ENCODE results near the gene ACTR1A. TPM values are rescaled to one million over a fixed set of nuclear protein-coding genes. Genes with fewer than 3 reads are reported as not detected.

ACTR1A gene
- total RNA-seq, 2 experiments from 2014 or later, result 51.1 to 53.3 TPM

DNA sequence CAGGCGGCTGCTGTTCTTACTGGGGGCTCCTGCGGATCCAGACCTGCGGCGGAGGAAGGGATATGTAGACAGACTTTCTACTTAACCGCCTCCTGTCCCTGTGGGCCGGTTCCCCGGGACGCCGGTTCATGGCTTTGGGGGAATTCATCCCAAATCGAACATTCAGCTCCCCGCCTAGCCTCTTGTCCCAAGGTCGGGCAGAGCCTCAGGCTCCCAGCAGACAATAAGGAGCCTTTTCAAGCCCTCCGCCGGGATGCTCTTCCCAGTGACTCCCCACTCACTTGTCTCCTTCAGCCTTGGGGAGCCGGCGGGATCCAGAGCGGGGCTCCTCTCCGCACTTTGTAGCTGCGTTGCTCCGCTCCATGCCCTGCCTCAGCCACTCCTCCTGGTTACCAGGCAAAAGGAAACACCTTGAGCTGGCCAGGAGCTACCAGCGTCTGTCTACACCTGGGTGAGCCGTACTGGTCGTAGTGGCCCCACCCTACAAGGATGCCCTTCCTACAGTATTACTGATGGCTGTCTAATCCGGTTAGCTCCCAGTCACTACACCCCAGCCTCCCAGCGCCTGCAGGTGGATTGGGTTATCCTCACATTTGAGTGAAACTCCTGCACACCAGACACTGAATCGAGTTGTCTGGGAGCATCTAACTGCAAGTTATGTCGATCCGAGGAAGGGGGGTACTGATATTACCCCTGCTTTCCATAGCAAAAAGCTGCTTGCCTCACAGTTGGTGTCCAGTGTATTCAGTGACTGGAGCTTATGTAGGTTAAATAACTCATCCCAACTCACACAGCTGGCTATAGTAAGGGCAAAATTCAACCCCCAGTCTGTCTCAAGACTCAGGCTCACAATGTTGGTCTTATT is 51.2 kb downstream of the ACTR1A start, which contains the start of gene C10orf95:
C10orf95 (minus strand) TSS at position 439 of the 865 bp plus-strand sequence. CDS start 450 bp downstream, outside the sequence.
- Mint-ChIP-seq H3K27ac (peak within 1 kb of the TSS; percentile 95), H3K4me3 (peak within 1 kb of the TSS; percentile 95), H3K4me1 (peaks cover 25% of the 10 kb centered on the region), H3K27me3 (no peaks in the 10 kb centered on the region), H3K9me3 (ENCODE audit: low read depth) (no peaks in the 10 kb centered on the region), H3K36me3 (ENCODE audit: low read depth) (peaks cover 24% of the 10 kb centered on the region)
- intact Hi-C loops (cut with DNase I, micrococcal nuclease), result loop anchor here in 1 of 2 experiments (1.0 to 2.0 kb wide), 2 partner anchors 27 to 51 kb away; partner anchors contain the start of gene ACTR1A
- POLR2A ChIA-PET, result interaction anchor here (0.8 to 2.1 kb wide), 7 partner anchors 11 to 126 kb away, joined by 3 to 11 read pairs (median 3); partner anchors contain the start of genes CUEDC2, FBXL15 and NFKB2
- DNase-seq (peak; percentile 20), ATAC-seq (no peak)
- CTCF ChIA-PET, result interaction anchor here (0.5 to 4.8 kb wide), 18 partner anchors 11 to 1242 kb away, joined by 3 to 25 read pairs (median 4); partner anchors contain the start of genes CUEDC2 and FBXL15

DNA sequence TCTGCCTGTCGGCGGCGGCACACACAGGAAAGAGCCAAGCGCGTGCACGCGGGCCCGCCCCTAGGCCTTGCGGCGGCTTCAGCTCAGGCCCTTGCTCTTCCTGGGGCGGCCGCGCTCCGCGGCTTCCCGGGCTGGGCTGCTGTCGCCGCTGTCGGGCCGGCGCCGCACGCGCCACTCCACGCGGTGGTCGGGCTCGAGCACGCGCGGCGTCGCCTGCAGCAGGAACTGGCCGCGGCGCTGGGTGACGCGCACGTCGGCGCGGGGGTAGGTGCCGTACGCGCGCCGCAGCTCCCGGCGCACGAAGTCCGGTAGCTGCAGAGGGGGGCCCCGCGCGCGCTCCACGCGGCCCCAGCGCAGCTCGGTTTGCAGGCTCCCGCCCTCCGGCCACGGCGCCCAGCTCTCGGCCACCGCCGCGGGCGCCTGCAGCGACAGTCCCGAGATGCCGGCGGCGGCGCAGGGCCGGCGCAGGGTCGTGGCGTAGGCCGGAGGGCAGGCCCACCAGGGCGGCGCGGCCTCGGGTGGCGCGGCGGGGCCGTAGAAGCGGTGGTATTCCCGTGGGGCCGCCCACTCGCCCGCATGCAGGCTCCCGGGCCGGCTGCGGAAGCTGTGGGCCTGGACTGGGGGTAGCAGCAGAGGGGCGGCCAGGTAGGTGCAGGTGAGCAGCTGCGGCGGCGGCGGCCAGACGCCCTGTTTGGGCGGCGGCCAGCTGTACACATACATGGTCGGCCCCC is 52.0 kb downstream of the ACTR1A start:
- Mint-ChIP-seq H3K27me3 (no peaks in the 10 kb centered on the region), H3K9me3 (ENCODE audit: low read depth) (no peaks in the 10 kb centered on the region), H3K36me3 (ENCODE audit: low read depth) (peaks cover 21% of the 10 kb centered on the region), H3K27ac (peak overlapping the region; percentile 93), H3K4me1 (peaks cover 25% of the 10 kb centered on the region), H3K4me3 (peak overlapping the region; percentile 95)
- peak; percentile 66 for ATAC-seq
- ChIA-PET CTCF (interaction anchor here (0.5 to 4.8 kb wide), 15 partner anchors 12 to 1243 kb away, joined by 3 to 25 read pairs (median 4); partner anchors contain the start of genes CUEDC2 and FBXL15), POLR2A (interaction anchor here (0.6 to 2.1 kb wide), 11 partner anchors 11 to 110 kb away, joined by 3 to 9 read pairs (median 3); partner anchors contain the start of genes CUEDC2, FBXL15 and NFKB2)
- intact Hi-C loops (cut with DNase I, micrococcal nuclease), result loop anchor here (1.0 to 2.0 kb wide), 10 partner anchors 11 to 298 kb away; partner anchors contain the start of genes ACTR1A (in 2 of the 2), CUEDC2 (in 1 of the 2) and NOLC1 (in 1 of the 2)
- peak; percentile 91 for DNase-seq

DNA sequence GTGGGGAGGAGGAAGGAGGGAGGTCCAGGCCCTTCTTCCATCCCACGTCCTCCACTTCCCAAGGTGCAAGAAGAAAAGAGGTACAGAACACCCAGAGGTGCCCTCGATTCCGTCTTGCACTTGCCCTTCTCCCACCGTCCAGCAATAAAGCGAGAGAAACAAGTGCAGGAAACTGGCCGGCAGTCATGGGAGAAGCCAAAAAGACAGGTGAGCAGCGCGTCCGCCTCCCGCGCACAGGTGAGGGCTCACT is 52.5 kb downstream of the ACTR1A start:
- intact Hi-C loops (cut with DNase I, micrococcal nuclease), result loop anchor here (1.0 to 2.0 kb wide), 10 partner anchors 11 to 298 kb away; partner anchors contain the start of genes ACTR1A (in 1 of the 2), CUEDC2 (in 1 of the 2) and NOLC1 (in 1 of the 2)
- Mint-ChIP-seq H3K4me1 (peaks cover 25% of the 10 kb centered on the region), H3K36me3 (ENCODE audit: low read depth) (peaks cover 19% of the 10 kb centered on the region), H3K27ac (peak overlapping the region; percentile 93), H3K4me3 (peak overlapping the region; percentile 95), H3K27me3 (no peaks in the 10 kb centered on the region), H3K9me3 (ENCODE audit: low read depth) (no peaks in the 10 kb centered on the region)
- ATAC-seq (no peak), DNase-seq (no peak)
- ChIA-PET POLR2A (interaction anchor here (0.6 to 2.1 kb wide), 9 partner anchors 11 to 109 kb away, joined by 3 to 9 read pairs (median 3); partner anchors contain the start of genes CUEDC2, FBXL15 and NFKB2), CTCF (interaction anchor here (0.7 to 4.8 kb wide), 9 partner anchors 12 to 98 kb away, joined by 3 to 25 read pairs (median 5); partner anchors contain the start of genes CUEDC2 and FBXL15)

DNA sequence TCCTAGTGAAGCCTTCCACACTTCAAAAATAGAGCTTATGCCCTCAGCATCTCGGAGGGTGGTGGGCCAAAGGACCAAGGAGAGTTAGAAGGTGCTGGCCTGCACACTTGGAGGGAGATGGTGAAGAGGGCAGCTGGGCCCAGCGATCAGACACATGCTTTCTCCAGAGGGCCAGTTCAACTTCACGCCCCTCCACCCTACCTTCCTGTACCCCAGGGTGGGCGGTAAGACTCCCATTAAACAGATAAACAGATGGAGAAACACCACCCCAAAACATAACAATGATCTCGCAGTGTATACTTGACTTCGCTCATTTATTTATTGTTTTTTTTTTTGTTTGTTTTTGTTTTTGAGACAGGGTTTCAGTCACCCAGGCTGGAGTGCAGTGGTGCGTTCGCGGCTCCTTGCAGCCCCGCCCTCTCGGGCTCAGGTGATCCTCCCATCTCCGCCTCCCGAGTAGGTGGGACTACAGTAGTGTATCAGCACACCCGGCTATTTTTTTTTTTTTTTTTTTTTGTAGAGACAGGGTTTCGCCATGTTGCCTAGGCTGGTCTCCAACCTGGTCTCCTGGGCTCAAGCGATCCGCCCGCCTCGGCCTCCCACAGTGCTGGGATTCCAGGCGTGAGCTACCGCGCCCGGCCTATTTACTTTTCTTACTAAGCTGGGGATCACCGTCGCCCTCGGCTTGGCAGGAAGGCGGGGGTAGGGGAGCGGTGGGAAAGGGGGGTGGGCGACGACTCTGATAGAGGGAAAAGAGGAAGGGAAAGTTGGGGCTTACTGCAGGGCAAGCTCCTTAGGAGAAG is 53.0 kb downstream of the ACTR1A start:
- Mint-ChIP-seq H3K9me3 (ENCODE audit: low read depth) (no peaks in the 10 kb centered on the region), H3K4me3 (peak overlapping the region; percentile 95), H3K4me1 (peaks cover 25% of the 10 kb centered on the region), H3K36me3 (ENCODE audit: low read depth) (peaks cover 17% of the 10 kb centered on the region), H3K27ac (peak overlapping the region; percentile 93), H3K27me3 (no peaks in the 10 kb centered on the region)
- intact Hi-C loops (cut with DNase I, micrococcal nuclease), result loop anchor here (1.0 to 2.0 kb wide), 11 partner anchors 12 to 297 kb away; partner anchors contain the start of genes CUEDC2 (in 2 of the 2), ACTR1A (in 1 of the 2) and NOLC1 (in 1 of the 2)
- ATAC-seq, result peak; percentile 75
- POLR2A ChIA-PET, result interaction anchor here (0.6 to 2.1 kb wide), 9 partner anchors 12 to 109 kb away, joined by 3 to 9 read pairs (median 3); partner anchors contain the start of genes CUEDC2 and FBXL15
- CTCF ChIA-PET, result interaction anchor here (0.7 to 4.8 kb wide), 10 partner anchors 13 to 97 kb away, joined by 3 to 25 read pairs (median 6); partner anchors contain the start of genes CUEDC2 and FBXL15
- DNase-seq, result peak; percentile 94

DNA sequence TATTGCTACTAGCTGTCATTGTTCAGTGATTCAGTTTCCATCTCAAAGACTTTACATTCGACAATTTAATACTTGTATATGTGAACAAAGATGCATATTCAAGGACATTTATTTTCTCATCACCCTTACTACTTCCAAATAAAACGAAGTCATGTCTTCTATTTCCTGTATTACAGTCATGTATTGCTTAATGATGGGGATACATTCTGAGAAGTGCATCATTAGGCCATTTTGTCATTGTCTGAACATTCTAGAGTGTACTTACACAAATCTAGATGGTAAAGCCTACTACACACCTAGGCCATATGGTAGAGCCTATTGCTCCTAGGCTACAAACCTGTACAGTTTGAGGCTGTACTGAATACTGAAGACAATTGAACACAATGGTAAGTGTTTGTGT is 57.7 kb downstream of the ACTR1A start:
- H3K4me3 Mint-ChIP-seq, result no peak overlapping the region
- no peaks in the 10 kb centered on the region for H3K36me3 Mint-ChIP-seq (ENCODE audit: low read depth)
- H3K9me3 Mint-ChIP-seq (ENCODE audit: low read depth), result no peaks in the 10 kb centered on the region
- ATAC-seq, result no peak
- intact Hi-C loops (cut with DNase I, micrococcal nuclease), result no loop called here
- POLR2A ChIA-PET, result no interaction called here
- no peak for DNase-seq
- peaks cover 8% of the 10 kb centered on the region for H3K4me1 Mint-ChIP-seq
- H3K27me3 Mint-ChIP-seq, result no peaks in the 10 kb centered on the region
- H3K27ac Mint-ChIP-seq, result no peak overlapping the region
- CTCF ChIA-PET, result no interaction called here

DNA sequence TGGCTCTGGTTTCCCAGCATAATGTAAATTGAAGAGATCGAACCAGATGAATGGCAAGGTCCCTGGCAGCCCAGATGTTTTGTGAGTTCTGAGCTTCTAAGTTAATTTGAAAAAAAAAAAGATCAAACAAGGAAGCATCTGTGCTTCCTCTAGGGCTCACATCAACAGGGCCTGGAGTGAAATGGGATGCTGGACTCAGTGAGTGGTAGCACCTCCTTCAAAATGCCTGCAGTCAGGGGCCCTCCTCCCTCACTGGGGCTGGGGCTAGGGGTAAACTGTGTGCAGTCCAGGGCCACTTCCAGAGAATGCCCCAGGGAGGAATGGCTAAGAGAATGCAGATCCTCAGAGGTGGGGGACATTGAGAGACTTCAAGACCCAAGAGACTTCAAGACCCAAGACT is 64.1 kb downstream of the ACTR1A start:
- ChIA-PET POLR2A (no interaction called here), CTCF (interaction anchor here (0.6 to 1.0 kb wide), 2 partner anchors 206 to 208 kb away, joined by 3 read pairs; no protein-coding TSS in a partner anchor)
- no peaks in the 10 kb centered on the region for H3K9me3 Mint-ChIP-seq (ENCODE audit: low read depth)
- no peak overlapping the region for H3K27ac Mint-ChIP-seq
- intact Hi-C loops (cut with DNase I, micrococcal nuclease), result loop anchor here in 1 of 2 experiments (10.0 kb wide), 1 partner anchor 956 kb away; the partner anchor contains the start of genes ATP5MK and PDCD11
- H3K36me3 Mint-ChIP-seq (ENCODE audit: low read depth), result peaks cover 9% of the 10 kb centered on the region
- H3K27me3 Mint-ChIP-seq, result no peaks in the 10 kb centered on the region
- H3K4me1 Mint-ChIP-seq, result peaks cover 38% of the 10 kb centered on the region
- DNase-seq, result no peak
- no peak for ATAC-seq
- no peak overlapping the region for H3K4me3 Mint-ChIP-seq

DNA sequence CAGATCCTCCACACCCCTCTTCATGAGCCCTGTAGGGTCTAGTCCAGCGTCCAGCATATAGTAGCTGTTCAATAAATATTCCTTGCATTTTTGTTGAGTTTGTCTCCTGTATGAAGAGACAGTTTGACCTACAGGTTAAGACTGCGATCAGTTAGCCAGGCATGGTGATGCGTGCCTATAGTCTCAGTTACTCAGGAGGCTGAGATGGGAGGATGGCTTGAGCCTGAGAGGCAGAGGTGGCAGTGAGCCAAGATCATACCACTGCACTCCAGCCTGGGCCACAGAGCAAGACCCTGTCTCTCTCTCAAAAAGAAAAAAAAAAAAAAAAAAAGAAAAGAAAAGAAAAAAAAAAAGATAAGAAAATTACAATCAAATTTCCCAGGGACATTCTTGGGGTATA is 65.0 kb downstream of the ACTR1A start:
- Mint-ChIP-seq H3K4me1 (peaks cover 42% of the 10 kb centered on the region), H3K27me3 (no peaks in the 10 kb centered on the region), H3K9me3 (ENCODE audit: low read depth) (no peaks in the 10 kb centered on the region), H3K27ac (no peak overlapping the region), H3K36me3 (ENCODE audit: low read depth) (peaks cover 9% of the 10 kb centered on the region), H3K4me3 (peak overlapping the region; percentile 77)
- ChIA-PET POLR2A (no interaction called here), CTCF (interaction anchor here (0.6 kb wide), 1 partner anchor 207 kb away, joined by 3 read pairs; no protein-coding TSS in a partner anchor)
- intact Hi-C loops (cut with DNase I, micrococcal nuclease), result loop anchor here in 1 of 2 experiments (10.0 kb wide), 1 partner anchor 957 kb away; the partner anchor contains the start of genes ATP5MK and PDCD11
- no peak for DNase-seq
- ATAC-seq, result no peak

DNA sequence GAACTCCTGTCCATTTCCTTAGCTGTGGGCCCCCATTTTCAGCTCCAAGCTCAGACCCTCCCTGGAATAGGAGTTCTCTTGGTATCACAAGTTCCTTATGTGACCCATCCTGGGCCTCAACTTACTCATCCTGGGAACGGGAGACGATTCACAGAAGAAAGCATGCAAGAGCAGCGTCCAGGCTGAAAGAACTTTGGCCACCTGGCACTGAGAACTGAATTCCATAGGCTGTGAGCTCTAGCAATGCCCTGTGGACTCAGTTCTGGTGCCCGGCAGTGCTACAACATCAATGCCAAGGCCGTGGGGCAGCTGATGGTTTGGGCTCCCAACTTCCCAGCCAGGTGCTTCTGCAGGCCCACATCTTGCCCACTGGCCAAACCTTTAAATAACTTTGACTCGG is 66.2 kb downstream of the ACTR1A start:
- ATAC-seq, result no peak
- no peak for DNase-seq
- POLR2A ChIA-PET, result interaction anchor here (0.6 to 0.8 kb wide), 3 partner anchors 14 to 41 kb away, joined by 3 to 9 read pairs (median 4); partner anchors contain the start of gene NFKB2
- intact Hi-C loops (cut with DNase I, micrococcal nuclease), result loop anchor here in 1 of 2 experiments (10.0 kb wide), 1 partner anchor 958 kb away; the partner anchor contains the start of genes ATP5MK and PDCD11
- Mint-ChIP-seq H3K4me3 (peak overlapping the region; percentile 77), H3K36me3 (ENCODE audit: low read depth) (peaks cover 9% of the 10 kb centered on the region), H3K9me3 (ENCODE audit: low read depth) (no peaks in the 10 kb centered on the region), H3K27me3 (no peaks in the 10 kb centered on the region), H3K27ac (peak overlapping the region; percentile 93), H3K4me1 (peaks cover 46% of the 10 kb centered on the region)
- CTCF ChIA-PET, result interaction anchor here (0.9 to 3.6 kb wide), 6 partner anchors 14 to 84 kb away, joined by 3 to 26 read pairs (median 4); partner anchors contain the start of genes C10orf95 and FBXL15

DNA sequence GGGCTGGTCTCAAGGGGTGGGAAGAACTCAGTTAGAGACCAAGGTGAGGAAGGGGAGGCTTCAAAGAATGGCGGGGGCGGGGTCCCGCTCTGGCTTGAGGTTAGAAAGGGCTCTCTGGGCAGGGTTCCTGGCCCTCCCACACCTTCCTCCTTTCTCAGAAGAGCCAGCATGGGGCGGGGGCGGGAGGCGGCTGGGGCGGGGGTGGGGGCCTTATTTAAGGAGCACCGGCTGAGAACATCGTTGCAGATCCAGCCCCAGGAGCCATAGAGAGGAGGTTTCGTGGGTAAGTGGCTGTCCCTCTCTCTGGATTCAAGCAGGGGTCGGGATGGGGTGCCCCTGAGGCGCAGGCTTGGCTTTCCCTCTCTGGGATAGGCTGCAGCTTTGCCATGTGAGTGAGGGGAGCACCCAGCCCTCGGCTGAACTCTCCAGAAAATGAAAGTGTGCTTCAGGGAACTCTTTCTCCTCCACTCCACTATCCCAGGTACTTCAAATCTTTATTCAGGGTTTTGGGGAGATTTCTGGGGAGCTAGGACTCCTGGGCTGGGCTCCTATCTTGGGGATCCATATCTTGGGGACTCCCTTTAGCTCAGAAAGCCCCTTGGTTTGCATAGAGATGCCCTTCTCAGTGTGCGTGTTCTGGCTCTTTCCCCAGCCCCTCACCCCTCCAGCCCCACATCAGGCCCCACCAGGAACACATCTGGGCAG is 66.8 kb downstream of the ACTR1A start:
- Mint-ChIP-seq H3K27ac (peak overlapping the region; percentile 93), H3K4me1 (peaks cover 46% of the 10 kb centered on the region), H3K36me3 (ENCODE audit: low read depth) (peaks cover 9% of the 10 kb centered on the region), H3K27me3 (no peaks in the 10 kb centered on the region), H3K9me3 (ENCODE audit: low read depth) (no peaks in the 10 kb centered on the region), H3K4me3 (peak overlapping the region; percentile 77)
- peak; percentile 70 for DNase-seq
- CTCF ChIA-PET, result interaction anchor here (0.6 to 3.6 kb wide), 14 partner anchors 13 to 248 kb away, joined by 3 to 26 read pairs (median 3); partner anchors contain the start of genes C10orf95 and FBXL15
- POLR2A ChIA-PET, result interaction anchor here (0.8 to 1.3 kb wide), 3 partner anchors 12 to 40 kb away, joined by 3 to 4 read pairs (median 3); partner anchors contain the start of gene NFKB2
- ATAC-seq, result peak; percentile 5
- intact Hi-C loops (cut with DNase I, micrococcal nuclease), result loop anchor here in 1 of 2 experiments (10.0 kb wide), 1 partner anchor 959 kb away; the partner anchor contains the start of genes ATP5MK and PDCD11
